T follicular helper cell (primary cell): ENCODE data around the gene RUBCNL.
"Not testable (repeated sequence)": the region's sequence is repeated elsewhere in the genome, so short reads cannot be mapped to it uniquely, and the experiment has no call there.

Source experiments
- DNase-seq: peaks from one replicate; pipeline ENCODE4 v3.0.0-alpha.2; 2020; ENCODE audit warnings: low read depth
- total RNA-seq, 2 experiments: gene quantifications; one replicate each; lab custom pipeline; 2026; lab: John Stamatoyannopoulos, UW

The RUBCNL gene
- total RNA-seq, result 0.06 to 0.52 reads per million in 2 experiments

- DNase-seq, result no peak
These were observed at the start of gene RUBCNL for GRCh38 chr13:46387064-46387851. TSS of gene RUBCNL (minus strand) at chr13:46387252. CDS start at chr13:46372475, 14,777 bp downstream.

- DNase-seq, result not testable (repeated sequence)
These were observed 42.5 kb upstream of the RUBCNL start for GRCh38 chr13:46429558-46429957.

GRCh38 chr13:46405457-46405856 lies 18.4 kb upstream of the RUBCNL start:
- DNase-seq, result no peak

GRCh38 chr13:46404733-46405100 lies 17.7 kb upstream of the RUBCNL start:
- no peak for DNase-seq

GRCh38 chr13:46403851-46404732 lies 17.0 kb upstream of the RUBCNL start:
- DNase-seq, result no peak

GRCh38 chr13:46402178-46402577 lies 15.1 kb upstream of the RUBCNL start:
- no peak for DNase-seq

GRCh38 chr13:46401432-46401831 lies 14.4 kb upstream of the RUBCNL start:
- DNase-seq, result no peak

- no peak for DNase-seq
These were observed 9.3 kb upstream of the RUBCNL start for GRCh38 chr13:46396341-46396740.

GRCh38 chr13:46392967-46393366 lies 5.9 kb upstream of the RUBCNL start:
- no peak for DNase-seq

- no peak for DNase-seq
These were observed 2.7 kb upstream of the RUBCNL start for GRCh38 chr13:46389457-46390451.

GRCh38 chr13:46388846-46389245 lies 1.8 kb upstream of the RUBCNL start:
- no peak for DNase-seq

- DNase-seq, result no peak
These were observed 1.3 kb upstream of the RUBCNL start for GRCh38 chr13:46388308-46388707.

GRCh38 chr13:46386392-46387063 lies 524 bp downstream of the RUBCNL start:
- DNase-seq, result no peak

GRCh38 chr13:46385946-46386345 lies 1.1 kb downstream of the RUBCNL start:
- no peak for DNase-seq

- no peak for DNase-seq
These were observed 3.7 kb downstream of the RUBCNL start for GRCh38 chr13:46383383-46383782.

- no peak for DNase-seq
These were observed 4.8 kb downstream of the RUBCNL start for GRCh38 chr13:46382224-46382623.

- DNase-seq, result no peak
These were observed 6.8 kb downstream of the RUBCNL start for GRCh38 chr13:46380242-46380641.

- DNase-seq, result no peak
These were observed 7.4 kb downstream of the RUBCNL start for GRCh38 chr13:46379611-46380010.

GRCh38 chr13:46378411-46378810 lies 8.6 kb downstream of the RUBCNL start:
- DNase-seq, result no peak

- DNase-seq, result no peak
These were observed 9.5 kb downstream of the RUBCNL start for GRCh38 chr13:46377554-46377953.

GRCh38 chr13:46374710-46375109 lies 12.3 kb downstream of the RUBCNL start:
- DNase-seq, result no peak
